GM19455 (cell line): Measurements from ENCODE around the gene GPR4.

Experiments used
- ATAC-seq: cut with Tn5 transposase; IDR thresholded peaks from one replicate; pipeline ENCODE4 v1.9.1; 2021; ENCODE audit not compliant: unreplicated experiment

The GPR4 gene

GRCh38 chr19:45590300-45591003 lies 11.6 kb downstream of the GPR4 start:
- no peak for ATAC-seq

- no peak for ATAC-seq
Observed at GRCh38 chr19:45589768-45590167, 12.2 kb downstream of the GPR4 start.

- ATAC-seq, result no peak
Observed at GRCh38 chr19:45587873-45588272, 14.1 kb downstream of the GPR4 start.

- no peak for ATAC-seq
Observed at GRCh38 chr19:45585158-45585577, 16.8 kb downstream of the GPR4 start.

GRCh38 chr19:45584332-45585157 lies 17.5 kb downstream of the GPR4 start, which contains the start of gene OPA3:
TSS of gene OPA3 (minus strand) at chr19:45584802. CDS start at chr19:45584764, 38 bp downstream.
- peak; percentile 86 for ATAC-seq

- no peak for ATAC-seq
Observed at GRCh38 chr19:45581576-45581975, 20.4 kb downstream of the GPR4 start.

- no peak for ATAC-seq
Observed at GRCh38 chr19:45578861-45579260, 23.2 kb downstream of the GPR4 start.

GRCh38 chr19:45577111-45577905 lies 24.7 kb downstream of the GPR4 start:
- no peak for ATAC-seq

GRCh38 chr19:45576682-45577081 lies 25.3 kb downstream of the GPR4 start:
- ATAC-seq, result no peak

GRCh38 chr19:45575216-45575615 lies 26.8 kb downstream of the GPR4 start:
- no peak for ATAC-seq

GRCh38 chr19:45574526-45574925 lies 27.5 kb downstream of the GPR4 start:
- no peak for ATAC-seq

- no peak for ATAC-seq
Observed at GRCh38 chr19:45571457-45572220, 30.4 kb downstream of the GPR4 start.

- ATAC-seq, result no peak
Observed at GRCh38 chr19:45569619-45570421, 32.2 kb downstream of the GPR4 start.

- ATAC-seq, result no peak
Observed at GRCh38 chr19:45568732-45569131, 33.3 kb downstream of the GPR4 start.

GRCh38 chr19:45567609-45568008 lies 34.4 kb downstream of the GPR4 start:
- ATAC-seq, result no peak

- ATAC-seq, result no peak
Observed at GRCh38 chr19:45564131-45564780, 37.8 kb downstream of the GPR4 start.

GRCh38 chr19:45560686-45561085 lies 41.3 kb downstream of the GPR4 start:
- no peak for ATAC-seq

GRCh38 chr19:45560038-45560437 lies 42.0 kb downstream of the GPR4 start:
- no peak for ATAC-seq

GRCh38 chr19:45558399-45558878 lies 43.6 kb downstream of the GPR4 start:
- ATAC-seq, result peak; percentile 62
